Stimulated activated CD4-positive, alpha-beta T cell treated with anti-CD3 and anti-CD28 coated beads, Interleukin-1b, Interleukin-23, amount 100 ng/mL, for 48 hours (primary cell): ENCODE data around the gene CDHR2.

ENCODE experiments used
- DNase-seq: peaks from one replicate; pipeline ENCODE4 v3.0.0-alpha.2; 2020

CDHR2 gene

GRCh38 chr5:176548967-176549444, at the start of gene CDHR2:
Gene CDHR2, plus strand, starts transcription at chr5:176549342. Its CDS starts 16,011 bp downstream, at chr5:176565353.
- no peak for DNase-seq

- DNase-seq, result no peak
Observed at GRCh38 chr5:176500511-176500910, 48.6 kb upstream of the CDHR2 start.

- DNase-seq, result no peak
Observed at GRCh38 chr5:176501333-176501732, 47.8 kb upstream of the CDHR2 start.

GRCh38 chr5:176503496-176503895, 45.6 kb upstream of the CDHR2 start:
- no peak for DNase-seq

GRCh38 chr5:176507911-176508310, 41.2 kb upstream of the CDHR2 start:
- no peak for DNase-seq

- no peak for DNase-seq
Observed at GRCh38 chr5:176508603-176509002, 40.5 kb upstream of the CDHR2 start.

- DNase-seq, result no peak
Observed at GRCh38 chr5:176513788-176514187, 35.4 kb upstream of the CDHR2 start.

GRCh38 chr5:176514244-176514950, 34.7 kb upstream of the CDHR2 start:
- no peak for DNase-seq

GRCh38 chr5:176515396-176515795, 33.7 kb upstream of the CDHR2 start:
- DNase-seq, result no peak

- no peak for DNase-seq
Observed at GRCh38 chr5:176517053-176517661, 32.0 kb upstream of the CDHR2 start.

- DNase-seq, result no peak
Observed at GRCh38 chr5:176519810-176520720, 29.1 kb upstream of the CDHR2 start.

GRCh38 chr5:176521286-176521685, 27.9 kb upstream of the CDHR2 start:
- no peak for DNase-seq

- DNase-seq, result no peak
Observed at GRCh38 chr5:176521699-176522263, 27.4 kb upstream of the CDHR2 start.

- no peak for DNase-seq
Observed at GRCh38 chr5:176524138-176524537, 25.0 kb upstream of the CDHR2 start.

- no peak for DNase-seq
Observed at GRCh38 chr5:176524987-176525386, 24.2 kb upstream of the CDHR2 start.

GRCh38 chr5:176525677-176526076, 23.5 kb upstream of the CDHR2 start:
- DNase-seq, result no peak

GRCh38 chr5:176526462-176526861, 22.7 kb upstream of the CDHR2 start:
- no peak for DNase-seq

GRCh38 chr5:176527246-176528222, 21.6 kb upstream of the CDHR2 start:
- no peak for DNase-seq

GRCh38 chr5:176528301-176528700, 20.8 kb upstream of the CDHR2 start:
- DNase-seq, result no peak

- DNase-seq, result no peak
Observed at GRCh38 chr5:176528761-176529115, 20.4 kb upstream of the CDHR2 start.

- no peak for DNase-seq
Observed at GRCh38 chr5:176529116-176529740, 19.9 kb upstream of the CDHR2 start.

- DNase-seq, result no peak
Observed at GRCh38 chr5:176529741-176530141, 19.4 kb upstream of the CDHR2 start.
